LNCAP (cell line): ENCODE results near the gene GHRHR.

Experiments used
- TF ChIP-seq, protein P1 (sequence below): fragments of 450-650 bp; IDR thresholded peaks from 2 replicates; pipeline ENCODE4 v1.5.1; 2017; ENCODE audit warnings: mild to moderate bottlenecking

GHRHR gene

DNA sequence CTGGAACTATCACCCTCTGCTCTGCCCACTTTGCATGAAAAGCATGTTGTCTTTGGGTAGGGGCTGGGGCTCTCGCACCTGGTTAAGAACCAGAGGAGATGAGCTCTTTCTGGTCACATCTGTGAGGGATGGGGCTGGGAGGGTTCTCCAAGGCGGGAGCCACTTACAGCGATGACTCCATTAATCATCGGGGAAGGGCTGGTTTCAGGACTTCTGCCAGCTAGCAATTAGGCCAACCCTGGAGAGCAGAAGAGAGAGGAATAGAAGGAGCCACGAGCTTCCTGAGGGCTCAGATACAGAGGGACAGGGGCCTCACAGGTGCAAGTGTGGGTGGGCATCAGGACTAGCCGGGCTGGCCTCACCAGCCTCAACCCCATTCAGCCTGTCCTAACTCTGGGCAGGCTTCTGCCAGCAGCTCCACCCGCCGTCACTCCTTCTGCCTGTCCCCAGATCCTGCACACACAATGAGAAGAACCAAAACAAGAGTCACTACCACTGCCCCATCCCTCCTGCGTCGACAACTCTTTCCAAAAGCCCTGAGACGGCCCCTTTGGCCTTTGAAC lies 43.7 kb upstream of the GHRHR start:
- TF ChIP-seq, protein P1, sequence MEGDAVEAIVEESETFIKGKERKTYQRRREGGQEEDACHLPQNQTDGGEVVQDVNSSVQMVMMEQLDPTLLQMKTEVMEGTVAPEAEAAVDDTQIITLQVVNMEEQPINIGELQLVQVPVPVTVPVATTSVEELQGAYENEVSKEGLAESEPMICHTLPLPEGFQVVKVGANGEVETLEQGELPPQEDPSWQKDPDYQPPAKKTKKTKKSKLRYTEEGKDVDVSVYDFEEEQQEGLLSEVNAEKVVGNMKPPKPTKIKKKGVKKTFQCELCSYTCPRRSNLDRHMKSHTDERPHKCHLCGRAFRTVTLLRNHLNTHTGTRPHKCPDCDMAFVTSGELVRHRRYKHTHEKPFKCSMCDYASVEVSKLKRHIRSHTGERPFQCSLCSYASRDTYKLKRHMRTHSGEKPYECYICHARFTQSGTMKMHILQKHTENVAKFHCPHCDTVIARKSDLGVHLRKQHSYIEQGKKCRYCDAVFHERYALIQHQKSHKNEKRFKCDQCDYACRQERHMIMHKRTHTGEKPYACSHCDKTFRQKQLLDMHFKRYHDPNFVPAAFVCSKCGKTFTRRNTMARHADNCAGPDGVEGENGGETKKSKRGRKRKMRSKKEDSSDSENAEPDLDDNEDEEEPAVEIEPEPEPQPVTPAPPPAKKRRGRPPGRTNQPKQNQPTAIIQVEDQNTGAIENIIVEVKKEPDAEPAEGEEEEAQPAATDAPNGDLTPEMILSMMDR = no peak

DNA sequence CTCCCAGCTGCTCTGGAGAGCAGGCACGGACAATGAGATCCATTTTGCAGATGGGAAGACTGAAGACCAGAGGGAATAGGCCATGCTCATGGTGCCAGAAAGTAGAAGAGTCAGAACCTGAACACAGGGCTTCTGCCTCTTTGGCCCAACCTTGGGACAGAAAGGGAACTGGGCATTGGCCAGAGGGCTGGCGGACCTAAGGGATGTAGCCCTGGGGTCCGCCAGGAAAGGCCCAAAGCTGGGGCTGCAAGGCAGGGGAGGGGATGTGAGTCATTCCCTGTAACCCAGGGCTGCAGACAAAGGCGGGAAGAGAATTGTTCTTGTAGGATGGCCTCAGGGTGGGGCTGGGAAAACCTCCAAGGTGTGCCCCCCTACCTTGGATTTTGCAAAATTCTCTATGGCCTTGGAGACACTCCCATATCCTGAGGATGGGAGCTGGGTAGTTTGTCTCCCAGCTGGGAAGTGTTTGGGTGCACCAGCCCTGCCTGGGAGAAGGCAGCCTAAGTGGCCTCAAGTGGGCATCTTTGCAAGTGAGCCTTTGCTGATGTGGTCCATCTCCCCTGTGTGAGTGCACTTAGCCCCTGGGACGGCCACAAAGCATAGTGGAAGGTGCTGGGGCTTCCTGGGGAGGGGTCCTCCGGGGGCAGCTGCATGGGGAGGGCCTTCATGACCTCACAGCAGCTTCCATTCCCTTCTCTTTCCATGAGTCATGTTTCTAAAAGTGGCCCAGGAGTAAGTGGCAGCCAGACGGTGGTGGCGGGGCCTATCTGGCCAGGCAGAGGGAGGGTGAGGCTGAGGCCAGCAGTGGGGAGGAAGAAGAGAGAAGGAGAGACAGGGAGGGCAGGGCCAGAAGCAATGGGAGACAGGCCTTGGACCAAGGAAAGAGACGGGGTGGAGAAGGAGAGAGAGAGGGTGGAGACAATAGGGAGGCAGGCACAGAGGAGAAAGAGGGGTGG lies 42.9 kb upstream of the GHRHR start:
- TF ChIP-seq, protein P1 = no peak

DNA sequence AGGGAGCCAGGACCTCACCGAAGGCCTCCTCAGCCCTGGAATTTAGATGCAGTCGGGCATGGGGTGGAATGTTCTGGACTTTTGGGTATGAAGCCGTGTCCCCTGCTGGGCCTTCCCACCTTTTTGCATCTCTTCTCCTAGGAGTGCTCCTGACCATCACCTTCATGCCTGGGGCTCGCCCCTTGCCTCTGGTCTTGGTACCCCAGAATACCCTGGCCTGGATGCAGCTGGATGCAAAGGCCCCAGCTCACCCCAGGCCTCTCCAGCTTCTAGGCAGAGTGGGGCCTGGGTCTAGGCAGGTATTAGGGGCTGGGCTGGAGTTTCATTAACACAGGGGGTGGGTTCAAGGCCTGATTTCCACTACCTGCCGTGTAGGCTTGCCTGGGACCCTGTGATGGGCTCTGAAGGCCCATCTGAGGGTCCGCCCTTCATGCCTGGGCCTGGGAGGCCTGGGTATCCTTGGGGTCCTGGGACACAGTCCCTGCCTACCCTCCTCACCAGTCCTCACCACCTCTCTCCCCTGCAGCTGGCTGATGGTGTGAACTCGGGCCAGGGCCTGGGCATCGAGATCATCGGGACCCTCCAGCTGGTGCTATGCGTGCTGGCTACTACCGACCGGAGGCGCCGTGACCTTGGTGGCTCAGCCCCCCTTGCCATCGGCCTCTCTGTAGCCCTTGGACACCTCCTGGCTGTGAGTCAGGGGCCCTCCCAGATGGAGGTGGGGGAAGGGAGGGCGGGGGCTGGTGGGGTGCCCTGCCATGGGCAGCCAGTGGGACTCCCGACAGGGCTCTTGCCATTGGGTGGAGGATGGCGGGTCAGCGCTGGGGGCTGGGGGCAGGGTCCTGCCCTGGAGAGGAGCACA lies 42.0 kb upstream of the GHRHR start:
- TF ChIP-seq, protein P1 = no peak

DNA sequence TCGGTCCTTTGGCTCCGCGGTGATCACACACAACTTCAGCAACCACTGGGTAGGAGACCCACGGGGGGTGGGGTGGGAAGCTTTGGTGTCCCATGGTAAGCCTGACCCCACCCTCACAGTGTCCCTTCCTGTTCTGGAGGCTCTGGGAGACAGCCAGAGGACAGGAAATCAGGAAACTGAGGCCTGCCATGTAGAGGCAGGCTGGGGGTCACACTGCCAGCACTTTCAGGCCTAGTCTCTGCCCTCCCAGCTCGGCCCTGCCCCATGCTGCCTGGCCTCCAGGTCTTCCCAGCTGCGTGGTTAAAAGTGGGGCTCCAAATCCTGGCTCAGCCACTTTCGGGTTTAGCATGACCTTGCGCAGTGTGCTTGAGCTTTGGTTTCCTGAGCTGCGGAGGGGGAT lies 41.2 kb upstream of the GHRHR start:
- TF ChIP-seq, protein P1 = no peak

DNA sequence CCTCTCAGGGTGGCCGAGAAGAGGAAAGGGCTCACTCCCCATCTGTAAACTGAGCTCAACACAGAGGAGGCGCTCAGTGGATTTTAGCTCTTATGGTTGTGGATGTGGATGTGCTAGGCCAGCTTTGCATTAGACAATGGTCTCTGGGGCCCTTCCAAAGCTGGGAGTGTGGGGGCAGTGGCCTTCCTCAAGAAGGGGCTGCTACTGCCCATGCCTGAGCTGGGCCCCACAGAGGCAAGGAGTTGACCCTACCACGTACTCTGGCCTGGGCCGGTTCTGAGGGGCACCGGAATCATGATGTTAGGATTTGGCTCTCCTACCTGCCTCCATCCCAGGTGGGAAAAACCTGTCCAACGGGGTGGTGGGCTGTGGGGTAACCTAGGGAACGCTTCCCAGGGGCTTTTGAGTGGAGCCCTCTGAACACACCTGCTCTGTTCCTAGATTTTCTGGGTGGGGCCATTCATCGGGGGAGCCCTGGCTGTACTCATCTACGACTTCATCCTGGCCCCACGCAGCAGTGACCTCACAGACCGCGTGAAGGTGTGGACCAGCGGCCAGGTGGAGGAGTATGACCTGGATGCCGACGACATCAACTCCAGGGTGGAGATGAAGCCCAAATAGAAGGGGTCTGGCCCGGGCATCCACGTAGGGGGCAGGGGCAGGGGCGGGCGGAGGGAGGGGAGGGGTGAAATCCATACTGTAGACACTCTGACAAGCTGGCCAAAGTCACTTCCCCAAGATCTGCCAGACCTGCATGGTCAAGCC lies 40.6 kb upstream of the GHRHR start:
- TF ChIP-seq, protein P1 = no peak

DNA sequence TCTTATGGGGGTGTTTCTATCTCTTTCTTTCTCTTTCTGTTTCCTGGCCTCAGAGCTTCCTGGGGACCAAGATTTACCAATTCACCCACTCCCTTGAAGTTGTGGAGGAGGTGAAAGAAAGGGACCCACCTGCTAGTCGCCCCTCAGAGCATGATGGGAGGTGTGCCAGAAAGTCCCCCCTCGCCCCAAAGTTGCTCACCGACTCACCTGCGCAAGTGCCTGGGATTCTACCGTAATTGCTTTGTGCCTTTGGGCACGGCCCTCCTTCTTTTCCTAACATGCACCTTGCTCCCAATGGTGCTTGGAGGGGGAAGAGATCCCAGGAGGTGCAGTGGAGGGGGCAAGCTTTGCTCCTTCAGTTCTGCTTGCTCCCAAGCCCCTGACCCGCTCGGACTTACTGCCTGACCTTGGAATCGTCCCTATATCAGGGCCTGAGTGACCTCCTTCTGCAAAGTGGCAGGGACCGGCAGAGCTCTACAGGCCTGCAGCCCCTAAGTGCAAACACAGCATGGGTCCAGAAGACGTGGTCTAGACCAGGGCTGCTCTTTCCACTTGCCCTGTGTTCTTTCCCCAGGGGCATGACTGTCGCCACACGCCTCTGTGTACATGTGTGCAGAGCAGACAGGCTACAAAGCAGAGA lies 39.9 kb upstream of the GHRHR start:
- TF ChIP-seq, protein P1 = no peak
